Suprapubic skin (tissue), 4 donors: ENCODE measurements around the gene PACS2. TPM values are rescaled to one million over a fixed set of nuclear protein-coding genes. Genes with fewer than 3 reads are reported as not detected.

ENCODE experiments used
- DNase-seq, 2 donors: peaks; one replicate each; pipeline ENCODE4 v3.0.0-alpha.2; 2019; ENCODE audit warnings: low spot score in 2 of 2
- H3K27ac ChIP-seq: fragments of 200-600 bp; sonication (generic); one replicate; pipeline ENCODE4 v1.5.1; 2019
- H3K27me3 ChIP-seq: fragments of 200-600 bp; sonication (generic); one replicate; pipeline ENCODE4 v1.5.1; 2019
- H3K36me3 ChIP-seq: fragments of 200-600 bp; sonication (generic); one replicate; pipeline ENCODE4 v1.5.1; 2019
- H3K4me1 ChIP-seq: fragments of 200-600 bp; sonication (generic); one replicate; pipeline ENCODE4 v1.5.1; 2019
- H3K4me3 ChIP-seq: fragments of 200-600 bp; sonication (generic); one replicate; pipeline ENCODE4 v1.5.1; 2019; ENCODE audit warnings: mild to moderate bottlenecking
- H3K9me3 ChIP-seq: fragments of 200-600 bp; sonication (generic); one replicate; pipeline ENCODE4 v1.5.1; 2019
- CTCF ChIP-seq, 2 donors: fragments of 200-600 bp in 1 of 2; fragments of 450-650 bp in 1 of 2; sonication (generic) in 1 of 2; IDR thresholded peaks; one replicate each; pipeline ENCODE4 v1.5.1; 2016 to 2019; ENCODE audit warnings: antibody characterized with exemption in 2 of 2, mild to moderate bottlenecking in 1 of 2, moderate library complexity in 1 of 2
- EP300 ChIP-seq: sonication (generic); formaldehyde crosslinking; IDR thresholded peaks from one replicate; pipeline ENCODE4 v1.6.1; 2017; ENCODE audit warnings: antibody characterized with exemption
- POLR2A ChIP-seq, 2 donors: fragments of 450-650 bp; IDR thresholded peaks; one replicate each; pipeline ENCODE4 v1.6.1; 2017; ENCODE audit warnings: antibody characterized with exemption in 2 of 2, mild to moderate bottlenecking in 2 of 2, moderate library complexity in 2 of 2
- POLR2AphosphoS5 ChIP-seq, 3 donors: sonication (generic); formaldehyde crosslinking; IDR thresholded peaks; one replicate each; pipeline ENCODE4 v1.6.1; 2017; ENCODE audit warnings: antibody characterized with exemption in 3 of 3
- WGBS: methylation state at CpG from one replicate; pipeline ENCODE4 v1.1.5; 2018; 5-methylcytosine and 5-hydroxymethylcytosine counted together
- total RNA-seq, 4 donors: library from RNA; depleted of rRNA; stranded (reverse); fragments of >200 nt; gene quantifications; one replicate each; pipeline ENCODE4 v1.1.0, GENCODE V29; 2016

Gene PACS2
- total RNA-seq, 4 donors from 2014 or later = 41.9 to 100 (median 66.6) TPM

DNA sequence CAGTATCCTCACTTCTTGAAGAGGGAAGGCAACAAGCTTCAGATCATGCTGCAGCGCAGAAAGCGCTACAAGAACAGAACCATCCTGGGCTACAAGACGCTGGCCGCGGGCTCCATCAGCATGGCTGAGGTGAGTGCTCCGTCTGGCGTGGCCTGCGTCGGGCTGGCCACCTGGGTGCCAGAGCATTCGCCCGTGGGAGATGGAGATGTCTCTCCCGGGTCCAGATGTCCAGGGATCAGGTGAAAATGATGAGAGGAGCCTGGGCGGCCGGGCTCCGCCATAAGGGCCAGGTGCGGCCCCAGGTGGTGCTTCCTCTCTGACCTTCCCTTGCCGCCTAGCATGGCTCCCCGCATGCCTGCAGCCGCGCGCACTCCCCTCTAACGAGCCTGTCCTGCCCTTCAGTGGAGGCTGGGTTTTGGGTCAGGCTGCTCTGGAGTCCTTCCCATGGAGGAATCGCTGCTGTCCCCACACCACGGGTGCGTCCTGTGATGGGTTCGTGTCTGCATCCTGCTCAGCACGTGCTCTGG lies 40.6 kb downstream of the PACS2 start:
- H3K4me3 ChIP-seq = no peak overlapping the region
- no peaks in the 10 kb centered on the region for H3K9me3 ChIP-seq
- H3K27ac ChIP-seq = no peak overlapping the region
- 97% methylated on average over 10 of the region's 27 CpGs for WGBS
- H3K4me1 ChIP-seq = peaks cover 6% of the 10 kb centered on the region
- TF ChIP-seq POLR2A (IDR thresholded peaks at IDR 0.05) = no peak
- TF ChIP-seq CTCF (IDR thresholded peaks at IDR 0.05) = no peak
- TF ChIP-seq POLR2AphosphoS5 (IDR thresholded peaks at IDR 0.05) = no peak
- no peak for TF ChIP-seq EP300
- H3K36me3 ChIP-seq = peaks cover 40% of the 10 kb centered on the region
- H3K27me3 ChIP-seq = no peaks in the 10 kb centered on the region
- no peak for DNase-seq

GRCh38 chr14:105355850-105356604 lies 41.5 kb downstream of the PACS2 start:
- 94% methylated on average over 6 of the region's 22 CpGs for WGBS
- DNase-seq = no peak
- peaks cover 38% of the 10 kb centered on the region for H3K36me3 ChIP-seq

DNA sequence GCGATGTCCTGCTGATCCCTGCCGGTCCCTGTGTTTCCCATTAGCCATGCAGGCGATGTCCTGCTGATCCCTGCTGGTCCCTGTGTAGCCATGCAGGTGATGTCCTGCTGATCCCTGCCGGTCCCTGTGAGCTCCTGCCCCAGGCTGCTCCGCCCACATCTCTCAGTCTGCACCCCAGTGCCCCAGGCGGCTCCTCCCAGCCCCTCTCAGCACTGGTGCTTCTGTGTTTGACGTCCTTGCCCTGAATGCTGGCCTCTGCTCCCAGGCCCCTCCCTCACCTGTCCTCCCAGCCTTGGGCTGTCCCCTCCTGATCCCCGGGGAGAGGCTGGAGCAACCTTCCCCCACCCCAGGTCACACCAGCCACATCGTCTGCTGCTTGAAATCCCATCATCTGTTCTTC lies 42.4 kb downstream of the PACS2 start:
- H3K27me3 ChIP-seq = no peaks in the 10 kb centered on the region
- H3K9me3 ChIP-seq = no peaks in the 10 kb centered on the region
- no peak overlapping the region for H3K4me3 ChIP-seq
- peaks cover 3% of the 10 kb centered on the region for H3K4me1 ChIP-seq
- peaks cover 39% of the 10 kb centered on the region for H3K36me3 ChIP-seq
- WGBS = 84% methylated on average over 9 of the region's 9 CpGs
- DNase-seq = no peak
- no peak for TF ChIP-seq EP300
- TF ChIP-seq POLR2AphosphoS5 (IDR thresholded peaks at IDR 0.05) = no peak
- TF ChIP-seq CTCF (IDR thresholded peaks at IDR 0.05) = no peak
- no peak for TF ChIP-seq POLR2A (IDR thresholded peaks at IDR 0.05)
- H3K27ac ChIP-seq = no peak overlapping the region

More at GRCh38 chr14:105355850-105356604, 41.5 kb downstream of the PACS2 start:
- H3K27me3 ChIP-seq = no peaks in the 10 kb centered on the region
- peaks cover 6% of the 10 kb centered on the region for H3K4me1 ChIP-seq
- no peaks in the 10 kb centered on the region for H3K9me3 ChIP-seq
- TF ChIP-seq POLR2A (IDR thresholded peaks at IDR 0.05) (no peak), POLR2AphosphoS5 (IDR thresholded peaks at IDR 0.05) (no peak), CTCF (IDR thresholded peaks at IDR 0.05) (no peak), EP300 (no peak)
- H3K27ac ChIP-seq = no peak overlapping the region
- H3K4me3 ChIP-seq = no peak overlapping the region

GRCh38 chr14:105357626-105358025 lies 43.1 kb downstream of the PACS2 start:
- no peak for TF ChIP-seq POLR2AphosphoS5 (IDR thresholded peaks at IDR 0.05)
- no peak for TF ChIP-seq EP300
- TF ChIP-seq POLR2A (IDR thresholded peaks at IDR 0.05) = no peak
- TF ChIP-seq CTCF (IDR thresholded peaks at IDR 0.05) = no peak
- Histone ChIP-seq H3K27ac (no peak overlapping the region), H3K9me3 (no peaks in the 10 kb centered on the region), H3K4me3 (no peak overlapping the region), H3K36me3 (peaks cover 39% of the 10 kb centered on the region), H3K4me1 (no peaks in the 10 kb centered on the region), H3K27me3 (no peaks in the 10 kb centered on the region)
- no peak for DNase-seq
- WGBS = 95% methylated on average over 17 of the region's 17 CpGs

DNA sequence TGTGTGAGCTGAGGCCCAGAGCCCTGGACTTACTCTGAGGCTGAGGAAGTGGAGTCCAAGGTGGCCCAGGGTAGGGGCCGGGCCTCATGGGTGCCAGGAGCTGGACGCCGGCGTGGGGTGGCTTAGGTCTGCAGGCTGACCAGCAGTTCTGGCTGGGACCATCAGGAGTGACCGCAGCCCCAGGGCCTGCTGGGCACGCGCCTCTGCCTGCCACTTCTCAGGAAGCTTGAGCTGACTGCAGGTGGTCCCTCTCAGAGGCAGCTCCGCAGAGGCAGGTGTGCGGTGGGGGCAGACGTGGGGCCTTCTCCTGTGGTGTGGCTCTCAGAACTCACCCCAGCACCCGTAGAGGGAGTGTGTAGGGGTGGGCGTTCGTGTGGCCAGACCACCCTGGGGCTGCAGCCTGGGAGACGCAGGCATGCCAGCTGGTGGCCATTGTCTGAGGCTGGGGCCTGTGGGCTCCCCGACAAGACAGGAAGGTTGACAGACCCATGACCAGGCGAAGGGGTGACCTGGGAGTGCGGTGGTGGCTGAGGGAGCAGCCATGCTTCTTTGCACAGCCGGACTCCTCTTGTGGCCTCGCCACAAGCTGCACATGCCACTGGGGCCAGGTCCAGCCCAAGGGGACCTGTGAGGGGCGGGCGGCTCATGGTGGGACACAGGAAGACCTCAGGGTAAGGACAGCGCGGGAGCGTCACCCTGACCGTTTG lies 43.7 kb downstream of the PACS2 start:
- Histone ChIP-seq H3K27me3 (no peaks in the 10 kb centered on the region), H3K4me1 (no peaks in the 10 kb centered on the region), H3K36me3 (peaks cover 39% of the 10 kb centered on the region), H3K4me3 (no peak overlapping the region), H3K27ac (no peak overlapping the region), H3K9me3 (no peaks in the 10 kb centered on the region)
- DNase-seq = no peak
- no peak for TF ChIP-seq EP300
- no peak for TF ChIP-seq CTCF (IDR thresholded peaks at IDR 0.05)
- TF ChIP-seq POLR2AphosphoS5 (IDR thresholded peaks at IDR 0.05) = no peak
- TF ChIP-seq POLR2A (IDR thresholded peaks at IDR 0.05) = no peak
- 100% methylated on average over 9 of the region's 25 CpGs for WGBS
